SU-DHL-6 (cell line): Measurements from ENCODE around the gene OXSR1.

Source experiments
- CTCF ChIP-seq: fragments of 200-600 bp; sonication (generic); IDR thresholded peaks from one replicate; pipeline ENCODE4 v1.5.1; 2017; ENCODE audit warnings: antibody characterized with exemption, mild to moderate bottlenecking, low read length, moderate library complexity; ENCODE audit not compliant: insufficient read depth, poor library complexity, severe bottlenecking
- EZH2phosphoT487 ChIP-seq: fragments of 200-600 bp; sonication (generic), shearing (Covaris generic); conservative IDR thresholded peaks from 2 replicates; pipeline ENCODE4 v1.6.1; 2018; ENCODE audit warnings: mild to moderate bottlenecking, antibody characterized with exemption, low read length, moderate library complexity, mixed read lengths

- TF ChIP-seq CTCF (no peak), EZH2phosphoT487 (no peak)
Observed at GRCh38 chr3:38275658-38276057, 110.3 kb downstream of the OXSR1 start.
